HepG2 (cell line): ENCODE results near the gene SCN9A. TPM values are rescaled to one million over a fixed set of nuclear protein-coding genes. Genes with fewer than 3 reads are reported as not detected.
A peak's percentile ranks its signal among the peaks of the same experiment; 100 is the strongest.

ENCODE experiments used
- ATF1 ChIP-seq: IDR thresholded peaks from 2 replicates; pipeline ENCODE4 v1.6.1; 2016; ENCODE audit warnings: mild to moderate bottlenecking, control low read depth
- ATF2 ChIP-seq: sonication (generic); formaldehyde crosslinking; IDR thresholded peaks from 2 replicates; pipeline ENCODE4 v1.4.0; 2020; ENCODE audit warnings: missing genetic modification reagents
- DDIT3 ChIP-seq: sonication (generic); formaldehyde crosslinking; IDR thresholded peaks from 2 replicates; pipeline ENCODE4 v1.4.0; 2020; ENCODE audit warnings: mild to moderate bottlenecking, missing genetic modification reagents
- ELK4 ChIP-seq: sonication (generic); formaldehyde crosslinking; IDR thresholded peaks from 2 replicates; pipeline ENCODE4 v1.9.0; 2021; ENCODE audit warnings: missing genetic modification reagents, borderline replicate concordance
- FOSL2 ChIP-seq: sonication (generic); formaldehyde crosslinking; IDR thresholded peaks from 2 replicates; pipeline ENCODE4 v1.4.0; 2020; ENCODE audit warnings: missing genetic modification reagents
- FOXP1 ChIP-seq, 2 experiments: fragments of 450-650 bp in 1 of 2; IDR thresholded peaks; 2 replicates each; pipeline ENCODE4 v1.6.1; 2017 to 2018; ENCODE audit warnings: antibody characterized with exemption in 1 of 2
- KLF15 ChIP-seq: sonication (generic); formaldehyde crosslinking; IDR thresholded peaks from 2 replicates; pipeline ENCODE4 v1.8.1; 2023; ENCODE audit warnings: borderline replicate concordance, mild to moderate bottlenecking, inconsistent platforms, missing genetic modification reagents, mixed read lengths
- MED13 ChIP-seq: sonication (generic); formaldehyde crosslinking; IDR thresholded peaks from 2 replicates; pipeline ENCODE4 v1.5.0; 2020; ENCODE audit warnings: missing genetic modification reagents
- NFE2 ChIP-seq: sonication (generic); formaldehyde crosslinking; IDR thresholded peaks from 2 replicates; pipeline ENCODE4 v1.4.0; 2020; ENCODE audit warnings: missing genetic modification reagents
- NR3C1 ChIP-seq: sonication (generic); formaldehyde crosslinking; IDR thresholded peaks from 2 replicates; pipeline ENCODE4 v1.4.0; 2020; ENCODE audit warnings: missing genetic modification reagents
- PAF1 ChIP-seq: IDR thresholded peaks from 2 replicates; pipeline ENCODE4 v1.6.1; 2016; ENCODE audit warnings: missing genetic modification reagents, missing compliant biosample characterization
- PHF5A ChIP-seq: IDR thresholded peaks from one replicate; pipeline ENCODE4 v1.6.1; 2018; ENCODE audit warnings: low read depth, missing genetic modification reagents; ENCODE audit not compliant: unreplicated experiment
- RAD51 ChIP-seq: fragments of 450-650 bp; IDR thresholded peaks from 2 replicates; pipeline ENCODE4 v1.6.1; 2016; ENCODE audit warnings: borderline replicate concordance
- SMAD9 ChIP-seq: sonication (generic); formaldehyde crosslinking; IDR thresholded peaks from 2 replicates; pipeline ENCODE4 v1.5.1; 2020; ENCODE audit warnings: mild to moderate bottlenecking, missing genetic modification reagents
- SRSF4 ChIP-seq: fragments of 200-400 bp; formaldehyde crosslinking; IDR thresholded peaks from one replicate; pipeline ENCODE4 v1.6.1; 2018; ENCODE audit warnings: mild to moderate bottlenecking, low read depth, low read length, moderate library complexity; ENCODE audit not compliant: poor library complexity, severe bottlenecking
- TEAD3 ChIP-seq: optimal IDR thresholded peaks from 2 replicates; pipeline ENCODE3; 2016; ENCODE audit warnings: borderline replicate concordance
- ZBTB1 ChIP-seq: sonication (generic); formaldehyde crosslinking; IDR thresholded peaks from 2 replicates; pipeline ENCODE4 v1.4.0; 2020; ENCODE audit warnings: missing genetic modification reagents, borderline replicate concordance
- ZNF563 ChIP-seq: sonication (generic); formaldehyde crosslinking; IDR thresholded peaks from 2 replicates; pipeline ENCODE4 v1.8.0; 2022; ENCODE audit warnings: mild to moderate bottlenecking, moderate library complexity, missing genetic modification reagents
- ZNF737 ChIP-seq: sonication (generic); formaldehyde crosslinking; IDR thresholded peaks from 2 replicates; pipeline ENCODE4 v1.5.0; 2020; ENCODE audit warnings: missing genetic modification reagents, mild to moderate bottlenecking, borderline replicate concordance
- ZNF800 ChIP-seq: sonication (generic); formaldehyde crosslinking; IDR thresholded peaks from 2 replicates; pipeline ENCODE4 v1.4.0; 2020; ENCODE audit warnings: missing genetic modification reagents
- ZNF879 ChIP-seq: sonication (generic); formaldehyde crosslinking; IDR thresholded peaks from 2 replicates; pipeline ENCODE4 v1.8.1; 2023; ENCODE audit warnings: missing genetic modification reagents
- polyA plus RNA-seq, 8 experiments: library from polyadenylated mRNA; depleted of rRNA in 3 of 8; stranded (reverse) in 7 of 8; unstranded in 1 of 8; fragments of >200 nt; fragmentation: Illumina TruSeq in 4 of 8; extraction: Trizol in 4 of 8; gene quantifications; 2 replicates each; pipeline versions ENCODE4 v1.2.1 to v1.2.3, GENCODE V29; 2011 to 2016; ENCODE audit warnings: low read depth in 4 of 8, missing spikeins in 1 of 8, mixed read lengths in 1 of 8; ENCODE audit not compliant: insufficient read depth in 1 of 8
- total RNA-seq, 5 experiments: library from RNA; depleted of rRNA; stranded (reverse); fragments of >200 nt; fragmentation: Illumina TruSeq; extraction: Trizol; gene quantifications; 2 replicates each; pipeline ENCODE4 v1.2.3, GENCODE V29; 2016; ENCODE audit warnings: low read depth in 1 of 5
- TF ChIP-seq, protein P1 (sequence below): IDR thresholded peaks from 2 replicates; pipeline ENCODE4 v1.6.1; 2012; ENCODE audit warnings: low read length, improper control_type of control experiment
- TF ChIP-seq, protein P2 (sequence below): sonication (generic); formaldehyde crosslinking; IDR thresholded peaks from 2 replicates; pipeline ENCODE4 v1.4.0; 2020; ENCODE audit warnings: missing genetic modification reagents, borderline replicate concordance

Gene SCN9A
- total and polyA plus RNA-seq, 2 of the 13 experiments (the other 11 are each of a cell fraction or from before 2014, with no cell fraction given): 15.3 to 24.3 TPM

- TF ChIP-seq MED13: no peak
- no peak for TF ChIP-seq RAD51
- TF ChIP-seq SMAD9 (CRISPR knock-in tag): no peak
- no peak for TF ChIP-seq DDIT3
- TF ChIP-seq, protein P1, sequence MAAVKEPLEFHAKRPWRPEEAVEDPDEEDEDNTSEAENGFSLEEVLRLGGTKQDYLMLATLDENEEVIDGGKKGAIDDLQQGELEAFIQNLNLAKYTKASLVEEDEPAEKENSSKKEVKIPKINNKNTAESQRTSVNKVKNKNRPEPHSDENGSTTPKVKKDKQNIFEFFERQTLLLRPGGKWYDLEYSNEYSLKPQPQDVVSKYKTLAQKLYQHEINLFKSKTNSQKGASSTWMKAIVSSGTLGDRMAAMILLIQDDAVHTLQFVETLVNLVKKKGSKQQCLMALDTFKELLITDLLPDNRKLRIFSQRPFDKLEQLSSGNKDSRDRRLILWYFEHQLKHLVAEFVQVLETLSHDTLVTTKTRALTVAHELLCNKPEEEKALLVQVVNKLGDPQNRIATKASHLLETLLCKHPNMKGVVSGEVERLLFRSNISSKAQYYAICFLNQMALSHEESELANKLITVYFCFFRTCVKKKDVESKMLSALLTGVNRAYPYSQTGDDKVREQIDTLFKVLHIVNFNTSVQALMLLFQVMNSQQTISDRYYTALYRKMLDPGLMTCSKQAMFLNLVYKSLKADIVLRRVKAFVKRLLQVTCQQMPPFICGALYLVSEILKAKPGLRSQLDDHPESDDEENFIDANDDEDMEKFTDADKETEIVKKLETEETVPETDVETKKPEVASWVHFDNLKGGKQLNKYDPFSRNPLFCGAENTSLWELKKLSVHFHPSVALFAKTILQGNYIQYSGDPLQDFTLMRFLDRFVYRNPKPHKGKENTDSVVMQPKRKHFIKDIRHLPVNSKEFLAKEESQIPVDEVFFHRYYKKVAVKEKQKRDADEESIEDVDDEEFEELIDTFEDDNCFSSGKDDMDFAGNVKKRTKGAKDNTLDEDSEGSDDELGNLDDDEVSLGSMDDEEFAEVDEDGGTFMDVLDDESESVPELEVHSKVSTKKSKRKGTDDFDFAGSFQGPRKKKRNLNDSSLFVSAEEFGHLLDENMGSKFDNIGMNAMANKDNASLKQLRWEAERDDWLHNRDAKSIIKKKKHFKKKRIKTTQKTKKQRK: no peak
- peak; percentile 100 for TF ChIP-seq FOXP1 (IDR thresholded peaks at IDR 0.05)
- peak; percentile 100 for TF ChIP-seq FOXP1 (CRISPR knock-in tag; IDR thresholded peaks at IDR 0.05)
- TF ChIP-seq ATF1 (CRISPR knock-in tag): no peak; the same call in 1 of the 2 replicates
- peak; percentile 68 for TF ChIP-seq PHF5A (CRISPR knock-in tag)
- no peak for TF ChIP-seq ZNF879 (CRISPR knock-in tag)
- TF ChIP-seq, protein P2, sequence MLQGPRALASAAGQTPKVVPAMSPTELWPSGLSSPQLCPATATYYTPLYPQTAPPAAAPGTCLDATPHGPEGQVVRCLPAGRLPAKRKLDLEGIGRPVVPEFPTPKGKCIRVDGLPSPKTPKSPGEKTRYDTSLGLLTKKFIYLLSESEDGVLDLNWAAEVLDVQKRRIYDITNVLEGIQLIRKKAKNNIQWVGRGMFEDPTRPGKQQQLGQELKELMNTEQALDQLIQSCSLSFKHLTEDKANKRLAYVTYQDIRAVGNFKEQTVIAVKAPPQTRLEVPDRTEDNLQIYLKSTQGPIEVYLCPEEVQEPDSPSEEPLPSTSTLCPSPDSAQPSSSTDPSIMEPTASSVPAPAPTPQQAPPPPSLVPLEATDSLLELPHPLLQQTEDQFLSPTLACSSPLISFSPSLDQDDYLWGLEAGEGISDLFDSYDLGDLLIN (CRISPR knock-in tag): no peak
- TF ChIP-seq SRSF4: no peak
- TF ChIP-seq ELK4 (CRISPR knock-in tag): no peak
- TF ChIP-seq PAF1 (CRISPR knock-in tag): no peak
- TF ChIP-seq NFE2 (CRISPR knock-in tag): no peak
- no peak for TF ChIP-seq ZNF737
- TF ChIP-seq FOSL2 (CRISPR knock-in tag): no peak; the same call in 1 of the 2 replicates
- TF ChIP-seq ZNF563 (CRISPR knock-in tag): no peak
- no peak for TF ChIP-seq TEAD3 (CRISPR knock-in tag)
- peak; percentile 57; the same call in 1 of the 2 replicates for TF ChIP-seq ATF2 (CRISPR knock-in tag)
- TF ChIP-seq ZBTB1 (CRISPR knock-in tag): no peak
- no peak for TF ChIP-seq NR3C1
- no peak for TF ChIP-seq ZNF800 (CRISPR knock-in tag)
- TF ChIP-seq KLF15 (CRISPR knock-in tag): no peak
These were observed 46.3 kb downstream of the SCN9A start (continued) for GRCh38 chr2:166329465-166329864.
